Measurements from ENCODE around the gene TSC1. TPM values are rescaled to one million over a fixed set of nuclear protein-coding genes. Genes with fewer than 3 reads are reported as not detected.

TSC1 gene
- total RNA-seq, 1 donor from 2014 or later = 45.9 TPM

DNA sequence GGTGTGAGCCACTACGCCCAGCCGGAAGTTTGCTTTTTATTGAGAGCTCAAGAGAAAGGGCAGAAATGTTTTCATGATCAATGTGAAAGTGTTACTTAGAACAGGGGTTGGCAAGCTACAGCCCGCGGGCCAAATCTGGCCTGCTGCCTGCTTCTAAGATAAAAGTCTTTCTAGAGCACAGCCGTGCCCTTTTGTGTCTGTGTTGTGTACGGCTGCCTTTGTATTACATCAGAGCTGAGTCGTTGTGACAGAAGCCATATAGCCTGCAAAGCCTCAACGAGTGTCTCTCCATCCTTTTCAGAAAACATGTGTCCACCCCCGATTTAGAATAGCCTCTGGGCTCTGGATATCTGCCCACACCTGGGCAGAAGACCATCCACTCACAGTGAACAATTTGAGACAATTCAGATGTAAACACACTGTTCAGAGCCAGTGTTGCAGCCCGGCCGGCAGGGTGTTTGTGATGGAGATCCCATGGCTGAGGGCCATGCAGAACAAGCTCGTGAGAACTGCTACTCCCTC lies 95.2 kb downstream of the TSC1 start:
- ATAC-seq (ENCODE audit: poor library complexity) (peak; percentile 84), DNase-seq (peak; percentile 66)
- intact Hi-C loops (cut with DNase I) = no loop called here

DNA sequence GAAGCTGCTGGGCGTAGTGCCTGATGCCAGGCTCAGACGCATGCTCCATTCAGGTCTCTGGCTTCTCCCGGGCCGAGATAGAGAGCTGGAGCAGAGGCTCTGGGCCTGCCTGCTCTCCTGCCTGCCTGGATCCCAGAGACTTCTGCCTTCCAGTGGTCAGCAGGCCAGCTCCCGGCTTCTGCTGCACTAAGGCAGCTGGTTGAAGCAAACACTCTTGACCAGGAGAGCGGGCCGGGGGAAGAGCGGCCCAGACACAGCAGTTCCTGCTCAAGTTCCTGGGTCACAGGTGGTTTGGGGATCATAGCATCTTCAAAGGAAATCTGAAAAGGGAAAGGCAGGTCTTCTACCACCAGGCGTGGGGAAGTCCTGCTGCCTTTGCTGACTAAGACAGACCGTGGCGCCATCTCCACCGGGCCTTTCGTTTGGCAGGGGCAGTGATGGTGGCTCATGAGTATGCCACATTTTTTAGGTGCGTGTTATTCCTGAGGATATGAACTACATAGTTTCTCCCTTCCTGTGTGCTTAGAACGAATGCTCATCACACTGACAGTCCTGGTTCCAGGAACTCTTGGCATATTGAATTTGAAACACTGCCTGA lies 97.4 kb downstream of the TSC1 start:
- intact Hi-C loops (cut with DNase I) = no loop called here
- ATAC-seq (ENCODE audit: poor library complexity) (no peak), DNase-seq (no peak)

DNA sequence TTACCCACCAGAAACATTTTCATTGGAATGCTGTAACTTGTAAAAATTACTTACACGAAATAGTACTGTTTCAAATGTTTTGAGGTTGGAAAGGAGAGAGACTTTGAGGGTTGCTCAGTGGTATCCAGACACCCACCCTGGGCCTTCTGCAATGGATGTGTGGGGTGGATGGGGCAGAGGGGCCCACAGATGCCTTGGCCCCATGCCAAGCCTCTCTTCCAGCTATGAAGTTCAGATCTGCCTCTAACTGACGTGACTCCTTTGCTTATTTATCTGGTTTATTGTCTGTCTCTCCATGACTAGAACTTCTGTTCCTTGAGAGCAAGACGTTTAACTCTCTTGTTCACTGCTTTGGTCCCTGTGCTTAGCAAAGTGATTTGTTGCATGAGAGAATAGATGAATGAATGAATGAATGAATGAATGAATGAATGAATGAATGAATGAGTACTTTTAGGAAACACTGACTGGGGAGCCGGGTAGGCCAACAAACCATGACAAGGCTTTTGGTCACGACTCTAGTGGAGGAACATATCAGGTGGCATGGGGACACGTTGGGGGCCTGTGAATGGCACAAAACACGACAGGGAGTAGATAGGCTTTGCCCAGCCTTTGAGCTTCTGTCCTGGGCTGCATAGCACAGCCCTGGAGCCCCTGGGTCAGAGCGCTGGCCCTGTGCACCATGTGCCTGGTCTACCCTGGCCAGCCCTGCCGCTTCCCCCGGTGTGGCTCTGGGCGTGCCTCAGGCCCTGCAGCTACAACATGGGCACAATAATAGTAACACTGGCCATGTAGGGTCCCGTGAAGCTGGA lies 98.1 kb downstream of the TSC1 start:
- ATAC-seq (ENCODE audit: poor library complexity) = no peak
- DNase-seq = no peak
- intact Hi-C loops (cut with DNase I) = no loop called here

DNA sequence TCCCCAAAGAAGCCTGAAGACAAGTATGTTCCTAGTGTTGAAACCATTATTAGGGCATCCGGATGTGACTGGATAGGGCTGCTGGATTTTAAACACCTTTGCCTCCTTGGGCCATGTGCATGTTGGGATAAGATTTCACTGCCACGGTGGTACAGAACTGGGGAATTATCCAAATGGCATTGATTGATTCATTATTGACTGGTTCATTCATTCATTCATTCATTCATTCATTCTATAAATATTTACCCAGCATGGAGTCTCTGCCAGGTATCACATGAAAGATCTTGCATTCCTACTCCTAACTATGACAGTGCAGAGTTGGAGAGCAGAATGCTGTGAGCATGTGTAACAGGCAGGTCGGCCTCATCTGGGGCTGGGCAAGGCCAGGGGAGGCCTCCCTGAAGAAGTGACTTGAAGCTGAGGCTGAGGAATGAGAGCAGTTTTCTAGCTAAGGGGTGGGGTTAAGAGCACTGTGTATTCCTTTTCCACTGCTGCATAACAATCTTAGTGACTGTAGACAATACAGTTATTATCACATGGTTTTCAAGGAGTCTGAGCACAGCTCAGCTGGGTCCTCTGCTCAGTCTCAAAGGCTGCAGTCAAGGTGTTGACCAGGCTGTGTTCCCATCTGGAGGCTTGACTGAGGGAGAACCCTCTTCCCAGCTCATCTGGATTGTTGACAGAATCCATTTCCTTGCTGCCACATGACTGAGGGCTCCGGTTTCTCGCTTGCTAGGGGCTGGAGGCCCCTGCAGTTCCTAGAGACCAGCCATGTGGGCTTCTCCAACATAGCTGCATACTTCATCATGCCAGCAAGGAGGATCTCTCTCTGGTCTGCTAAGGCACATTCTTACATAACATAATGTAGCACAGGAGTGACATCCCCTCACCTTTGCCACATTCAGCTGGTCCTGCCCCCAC lies 102.0 kb downstream of the TSC1 start:
- no peak for ATAC-seq (ENCODE audit: poor library complexity)
- intact Hi-C loops (cut with DNase I) = no loop called here
- no peak for DNase-seq

Small RNAs within 50 kb of the gene (microRNA-seq; reads per million reads assigned to microRNA genes)
- gene MIR548AW = 1.6 reads per million

Other genes starting within 250 kb of the TSC1 start
- gene AK8, start 66.3 kb downstream of the TSC1 start, total RNA-seq = 0.22 TPM
- 3.5 TPM for gene SPACA9, start 65.7 kb downstream of the TSC1 start, total RNA-seq
- not detected for gene GFI1B, start 34.1 kb upstream of the TSC1 start, total RNA-seq
- gene GTF3C5, start 86.4 kb upstream of the TSC1 start, total RNA-seq = 49.0 TPM
- 7.3 TPM for gene CEL, start 117.4 kb upstream of the TSC1 start, total RNA-seq
- 33.1 TPM for gene RALGDS, start 176.6 kb upstream of the TSC1 start, total RNA-seq
- gene GBGT1, start 219.3 kb upstream of the TSC1 start, total RNA-seq = 6.4 TPM